Fibroblast of lung (primary cell): ENCODE measurements around the gene PTPDC1. TPM values are rescaled to one million over a fixed set of nuclear protein-coding genes. Genes with fewer than 3 reads are reported as not detected.

Source experiments
- DNase-seq, 2 donors: peaks; one replicate each; pipeline versions ENCODE4 v3.0.0 to v3.0.0-alpha.2; 2010; ENCODE audit warnings: low read depth in 2 of 2
- H2AFZ ChIP-seq: 2 replicates; pipeline ENCODE4 v1.5.1; 2012; ENCODE audit warnings: low read length, control low read depth, inconsistent platforms
- H3K27ac ChIP-seq: 2 replicates; pipeline ENCODE4 v1.5.1; 2011; ENCODE audit warnings: low read length, control low read depth; ENCODE audit not compliant: insufficient read depth
- H3K27me3 ChIP-seq: 2 replicates; pipeline ENCODE4 v1.5.1; 2011; ENCODE audit warnings: mild to moderate bottlenecking, low read length; ENCODE audit not compliant: control insufficient read depth, insufficient read depth
- H3K36me3 ChIP-seq: 2 replicates; pipeline ENCODE4 v1.5.1; 2011; ENCODE audit warnings: low read length; ENCODE audit not compliant: control insufficient read depth, insufficient read depth
- H3K4me1 ChIP-seq: 2 replicates; pipeline ENCODE4 v1.5.1; 2011; ENCODE audit warnings: low read length; ENCODE audit not compliant: control insufficient read depth, insufficient read depth; ENCODE audit errors: extremely low read depth
- H3K4me2 ChIP-seq: 2 replicates; pipeline ENCODE4 v1.5.1; 2011; ENCODE audit warnings: low read length, control low read depth; ENCODE audit not compliant: insufficient read depth; ENCODE audit errors: extremely low read depth
- H3K4me3 ChIP-seq, 4 experiments: fragments of 200-600 bp in 1 of 4; sonication (generic) in 1 of 4; replicated peaks in 1 of 4; 2 replicates each; pipeline ENCODE4 v1.5.1; 2011 to 2016; ENCODE audit warnings: low read length in 4 of 4, low read depth in 3 of 4, mild to moderate bottlenecking in 3 of 4, control low read depth in 2 of 4, inconsistent platforms in 1 of 4, mixed read lengths in 1 of 4; ENCODE audit not compliant: insufficient read depth in 1 of 4; ENCODE audit errors: control extremely low read depth in 1 of 4
- H3K79me2 ChIP-seq: 2 replicates; pipeline ENCODE4 v1.5.1; 2012; ENCODE audit warnings: mild to moderate bottlenecking, low read length, inconsistent platforms; ENCODE audit not compliant: control insufficient read depth, insufficient read depth
- H3K9ac ChIP-seq: 2 replicates; pipeline ENCODE4 v1.5.1; 2011; ENCODE audit warnings: mild to moderate bottlenecking, low read length, control low read depth; ENCODE audit not compliant: insufficient read depth
- H3K9me3 ChIP-seq: 2 replicates; pipeline ENCODE4 v1.5.1; 2012; ENCODE audit warnings: low read depth, low read length; ENCODE audit not compliant: control insufficient read depth, insufficient read depth
- H4K20me1 ChIP-seq: 2 replicates; pipeline ENCODE4 v1.5.1; 2011; ENCODE audit warnings: low read length; ENCODE audit not compliant: control insufficient read depth, insufficient read depth; ENCODE audit errors: extremely low read depth
- EZH2 ChIP-seq: IDR thresholded peaks from 2 replicates; pipeline ENCODE4 v1.5.1; 2012; ENCODE audit warnings: low read length, control low read depth, mild to moderate bottlenecking; ENCODE audit errors: missing control alignments
- polyA plus RNA-seq, 2 donors: library from polyadenylated mRNA; depleted of rRNA in 1 of 2; stranded (reverse) in 1 of 2; unstranded in 1 of 2; fragments of >200 nt; gene quantifications; 2 replicates each; pipeline ENCODE4 v1.2.1, GENCODE V29; 2011 to 2012; ENCODE audit warnings: missing spikeins in 1 of 2
- total RNA-seq: library from RNA; depleted of rRNA; stranded (reverse); fragments of >200 nt; gene quantifications from 2 replicates; pipeline ENCODE4 v1.2.1, GENCODE V29; 2014
- TF ChIP-seq, protein P1 (sequence below), 2 donors: IDR thresholded peaks in 1 of 2; conservative IDR thresholded peaks in 1 of 2; 1 replicate in 1 of 2; 2 replicates in 1 of 2; pipeline ENCODE4 v1.5.1; 2011 to 2012; ENCODE audit warnings: low read length in 2 of 2, control low read depth in 1 of 2, inconsistent platforms in 1 of 2, low read depth in 1 of 2, mild to moderate bottlenecking in 1 of 2

Gene PTPDC1
- total and polyA plus RNA-seq, 2 donors (not counting 1 experiment from before 2014, with no cell fraction given): 4.4 to 7.6 TPM

DNA sequence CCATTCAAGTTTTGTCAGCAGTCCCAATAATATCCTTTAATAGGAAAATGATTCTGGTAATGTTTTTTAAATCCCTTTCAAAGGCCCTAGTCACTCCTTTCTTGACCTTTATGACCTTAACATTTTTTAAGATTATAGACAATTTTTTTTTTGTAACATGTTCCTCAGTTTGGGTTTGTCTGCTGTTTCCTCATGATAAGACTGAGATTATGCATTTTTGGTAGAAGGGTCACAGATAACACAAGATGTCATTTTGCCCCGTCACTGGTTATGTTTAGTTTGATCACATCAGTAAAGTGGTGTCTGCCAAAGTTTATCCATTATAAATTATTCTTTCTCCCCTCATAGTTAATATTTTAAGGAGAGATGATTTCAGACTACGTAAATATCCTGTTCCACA, 16.0 kb upstream of the PTPDC1 start:
- Histone ChIP-seq H3K9ac (no peak overlapping the region), H3K36me3 (no peaks in the 10 kb centered on the region), H3K4me2 (no peak overlapping the region), H3K9me3 (no peaks in the 10 kb centered on the region), H3K27me3 (no peaks in the 10 kb centered on the region), H4K20me1 (no peaks in the 10 kb centered on the region), H3K4me3 (no peak overlapping the region), H3K79me2 (no peaks in the 10 kb centered on the region), H3K27ac (no peak overlapping the region), H3K4me1 (no peaks in the 10 kb centered on the region), H2AFZ (no peak overlapping the region)
- DNase-seq: no peak
- TF ChIP-seq EZH2: no peak
- TF ChIP-seq, protein P1, sequence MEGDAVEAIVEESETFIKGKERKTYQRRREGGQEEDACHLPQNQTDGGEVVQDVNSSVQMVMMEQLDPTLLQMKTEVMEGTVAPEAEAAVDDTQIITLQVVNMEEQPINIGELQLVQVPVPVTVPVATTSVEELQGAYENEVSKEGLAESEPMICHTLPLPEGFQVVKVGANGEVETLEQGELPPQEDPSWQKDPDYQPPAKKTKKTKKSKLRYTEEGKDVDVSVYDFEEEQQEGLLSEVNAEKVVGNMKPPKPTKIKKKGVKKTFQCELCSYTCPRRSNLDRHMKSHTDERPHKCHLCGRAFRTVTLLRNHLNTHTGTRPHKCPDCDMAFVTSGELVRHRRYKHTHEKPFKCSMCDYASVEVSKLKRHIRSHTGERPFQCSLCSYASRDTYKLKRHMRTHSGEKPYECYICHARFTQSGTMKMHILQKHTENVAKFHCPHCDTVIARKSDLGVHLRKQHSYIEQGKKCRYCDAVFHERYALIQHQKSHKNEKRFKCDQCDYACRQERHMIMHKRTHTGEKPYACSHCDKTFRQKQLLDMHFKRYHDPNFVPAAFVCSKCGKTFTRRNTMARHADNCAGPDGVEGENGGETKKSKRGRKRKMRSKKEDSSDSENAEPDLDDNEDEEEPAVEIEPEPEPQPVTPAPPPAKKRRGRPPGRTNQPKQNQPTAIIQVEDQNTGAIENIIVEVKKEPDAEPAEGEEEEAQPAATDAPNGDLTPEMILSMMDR (conservative IDR thresholded peaks at IDR 0.05 in 1 of 2, IDR thresholded peaks at IDR 0.05 in 1 of 2; ENCODE audit: low read depth in 1 of 2, low read length in 2 of 2): no peak

DNA sequence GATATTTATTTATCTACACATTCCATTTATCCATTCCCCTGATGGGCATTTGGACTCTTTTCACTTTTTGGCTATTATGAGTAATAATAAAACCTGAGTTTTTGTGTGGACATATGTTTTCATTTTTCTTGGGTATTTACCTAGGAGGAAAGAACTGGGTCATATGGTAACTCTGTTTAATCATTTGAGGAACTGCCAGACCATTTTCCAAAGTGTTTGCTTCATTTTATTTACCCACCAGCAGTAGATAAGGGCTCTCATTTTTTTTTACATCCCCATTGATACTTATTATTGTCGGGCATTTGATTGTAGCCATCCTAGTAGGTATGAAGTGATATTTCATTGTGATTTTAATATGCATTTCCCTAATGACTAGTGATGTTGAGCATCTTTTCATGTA, 7.7 kb upstream of the PTPDC1 start:
- H2AFZ ChIP-seq: no peak overlapping the region
- H3K27me3 ChIP-seq: no peaks in the 10 kb centered on the region
- H3K9me3 ChIP-seq: no peaks in the 10 kb centered on the region
- no peaks in the 10 kb centered on the region for H3K36me3 ChIP-seq
- no peak overlapping the region for H3K4me2 ChIP-seq
- H3K4me1 ChIP-seq: no peaks in the 10 kb centered on the region
- H3K4me3 ChIP-seq: no peak overlapping the region
- no peaks in the 10 kb centered on the region for H4K20me1 ChIP-seq
- H3K9ac ChIP-seq: no peak overlapping the region
- no peak for TF ChIP-seq EZH2
- TF ChIP-seq, protein P1 (conservative IDR thresholded peaks at IDR 0.05 in 1 of 2, IDR thresholded peaks at IDR 0.05 in 1 of 2; ENCODE audit: low read depth in 1 of 2, low read length in 2 of 2): no peak
- no peak for DNase-seq
- no peaks in the 10 kb centered on the region for H3K79me2 ChIP-seq
- H3K27ac ChIP-seq: no peak overlapping the region

DNA sequence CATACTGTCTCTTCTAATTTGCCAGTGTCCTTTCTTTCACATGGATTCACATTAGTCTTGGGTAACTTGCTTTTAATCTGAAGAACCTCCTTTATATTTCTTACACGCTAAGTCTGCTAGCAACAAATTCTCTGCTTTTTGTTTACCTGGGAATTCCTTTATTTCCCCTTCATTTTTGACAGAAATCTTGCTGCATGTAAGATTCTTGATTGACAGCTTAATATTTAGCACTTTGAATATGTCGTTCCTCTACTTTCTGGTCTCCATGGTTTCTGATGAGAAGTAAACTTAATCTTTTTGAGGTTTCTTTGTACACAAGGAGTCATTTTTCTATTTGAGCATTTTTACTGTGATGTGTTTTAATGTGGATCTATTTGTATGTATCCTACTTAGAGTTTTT, 6.2 kb upstream of the PTPDC1 start:
- TF ChIP-seq, protein P1 (conservative IDR thresholded peaks at IDR 0.05 in 1 of 2, IDR thresholded peaks at IDR 0.05 in 1 of 2; ENCODE audit: low read depth in 1 of 2, low read length in 2 of 2): no peak
- no peak for TF ChIP-seq EZH2
- H3K27ac ChIP-seq: no peak overlapping the region
- H3K4me3 ChIP-seq: no peak overlapping the region
- H3K79me2 ChIP-seq: no peaks in the 10 kb centered on the region
- no peak overlapping the region for H3K4me2 ChIP-seq
- no peaks in the 10 kb centered on the region for H3K9me3 ChIP-seq
- no peaks in the 10 kb centered on the region for H3K27me3 ChIP-seq
- H2AFZ ChIP-seq: no peak overlapping the region
- DNase-seq: no peak
- H3K4me1 ChIP-seq: no peaks in the 10 kb centered on the region
- H3K9ac ChIP-seq: no peak overlapping the region
- H4K20me1 ChIP-seq: no peaks in the 10 kb centered on the region
- no peaks in the 10 kb centered on the region for H3K36me3 ChIP-seq
